Cardiac muscle cell (in vitro differentiated cells and primary cell): Measurements from ENCODE around the gene SOCS1. TPM values are rescaled to one million over a fixed set of nuclear protein-coding genes. Genes with fewer than 3 reads are reported as not detected.

ENCODE experiments used
- DNase-seq, 2 donors: peaks; one replicate each; pipeline versions ENCODE4 v3.0.0 to v3.0.0-alpha.2; 2010 to 2017; ENCODE audit warnings: low read depth in 1 of 2, low spot score in 1 of 2
- H3K27ac ChIP-seq: fragments of 200-600 bp; sonication (generic); 2 replicates; pipeline ENCODE4 v1.5.1; 2016
- H3K27me3 ChIP-seq: fragments of 200-600 bp; sonication (generic); 2 replicates; pipeline ENCODE4 v1.6.0; 2016; ENCODE audit warnings: control low read depth
- H3K36me3 ChIP-seq: fragments of 200-600 bp; sonication (generic); 2 replicates; pipeline ENCODE4 v1.5.1; 2016; ENCODE audit warnings: control low read depth
- H3K4me1 ChIP-seq: fragments of 200-600 bp; sonication (generic); 2 replicates; pipeline ENCODE4 v1.8.1; 2017; ENCODE audit warnings: low read depth, mild to moderate bottlenecking, mixed run types
- H3K4me3 ChIP-seq: fragments of 200-600 bp; sonication (generic); 2 replicates; pipeline ENCODE4 v1.5.1; 2016; ENCODE audit warnings: mild to moderate bottlenecking
- H3K9me3 ChIP-seq: fragments of 200-600 bp; sonication (generic); 2 replicates; pipeline ENCODE4 v1.5.1; 2017; ENCODE audit warnings: low read depth, mild to moderate bottlenecking, control low read depth
- CTCF ChIP-seq: IDR thresholded peaks from 2 replicates; pipeline ENCODE4 v1.5.1; 2012; ENCODE audit warnings: low read depth, mild to moderate bottlenecking, low read length
- polyA plus RNA-seq: library from polyadenylated mRNA; unstranded; fragments of >200 nt; fragmentation: Nextera tagmentation; extraction: Ambion mirVana; gene quantifications from 2 replicates; pipeline ENCODE4 v1.2.1, GENCODE V29; 2016
- total RNA-seq: library from RNA; depleted of rRNA; stranded (reverse); fragments of >200 nt; gene quantifications from 2 replicates; pipeline ENCODE4 v1.2.3, GENCODE V29; 2016

SOCS1 gene
- total and polyA plus RNA-seq, 2 experiments from 2014 or later = 3.6 to 11.0 TPM

- Histone ChIP-seq H3K36me3 (no peaks in the 10 kb centered on the region), H3K9me3 (no peaks in the 10 kb centered on the region), H3K27me3 (no peaks in the 10 kb centered on the region), H3K4me1 (no peaks in the 10 kb centered on the region), H3K27ac (no peak overlapping the region), H3K4me3 (no peak overlapping the region)
- no peak for DNase-seq
- TF ChIP-seq CTCF = no peak
Measured at GRCh38 chr16:11234884-11235702, 20.9 kb downstream of the SOCS1 start.

- Histone ChIP-seq H3K27ac (no peak overlapping the region), H3K36me3 (no peaks in the 10 kb centered on the region), H3K4me3 (no peak overlapping the region), H3K9me3 (no peaks in the 10 kb centered on the region), H3K4me1 (no peaks in the 10 kb centered on the region), H3K27me3 (no peaks in the 10 kb centered on the region)
- no peak for TF ChIP-seq CTCF
- DNase-seq = no peak
Measured at GRCh38 chr16:11233727-11234376, 22.2 kb downstream of the SOCS1 start.

GRCh38 chr16:11232852-11233726 lies 22.9 kb downstream of the SOCS1 start:
- DNase-seq = no peak
- H3K4me3 ChIP-seq = no peak overlapping the region

GRCh38 chr16:11232302-11232851 lies 23.6 kb downstream of the SOCS1 start:
- Histone ChIP-seq H3K4me1 (no peaks in the 10 kb centered on the region), H3K4me3 (no peak overlapping the region), H3K36me3 (no peaks in the 10 kb centered on the region), H3K9me3 (no peaks in the 10 kb centered on the region), H3K27me3 (no peaks in the 10 kb centered on the region), H3K27ac (no peak overlapping the region)
- DNase-seq = no peak
- TF ChIP-seq CTCF = no peak

More at GRCh38 chr16:11232852-11233726, 22.9 kb downstream of the SOCS1 start:
- no peaks in the 10 kb centered on the region for H3K36me3 ChIP-seq
- TF ChIP-seq CTCF = no peak
- no peak overlapping the region for H3K27ac ChIP-seq
- no peaks in the 10 kb centered on the region for H3K9me3 ChIP-seq
- no peaks in the 10 kb centered on the region for H3K4me1 ChIP-seq
- H3K27me3 ChIP-seq = no peaks in the 10 kb centered on the region

- no peak for TF ChIP-seq CTCF
- no peak overlapping the region for H3K27ac ChIP-seq
Measured at GRCh38 chr16:11231367-11231970, 24.5 kb downstream of the SOCS1 start.

More at GRCh38 chr16:11231367-11231970, 24.5 kb downstream of the SOCS1 start:
- H3K36me3 ChIP-seq = no peaks in the 10 kb centered on the region
- no peaks in the 10 kb centered on the region for H3K9me3 ChIP-seq
- no peak overlapping the region for H3K4me3 ChIP-seq
- H3K4me1 ChIP-seq = no peaks in the 10 kb centered on the region
- no peaks in the 10 kb centered on the region for H3K27me3 ChIP-seq
- DNase-seq = no peak
